Epithelial cell of esophagus (primary cell): ENCODE measurements around the gene CCR5AS.

Experiments
- DNase-seq: peaks from one replicate; pipeline ENCODE4 v3.0.0; 2010; ENCODE audit warnings: low read depth
- H3K4me3 ChIP-seq: 2 replicates; pipeline ENCODE4 v1.5.1; 2011; ENCODE audit warnings: mild to moderate bottlenecking, low read length, control low read depth
- TF ChIP-seq, protein P1 (sequence below): IDR thresholded peaks from 2 replicates; pipeline ENCODE4 v1.5.1; 2011; ENCODE audit warnings: low read depth, mild to moderate bottlenecking, low read length, control low read depth, inconsistent platforms; ENCODE audit not compliant: insufficient read depth; ENCODE audit errors: missing control alignments

CCR5AS gene

DNA sequence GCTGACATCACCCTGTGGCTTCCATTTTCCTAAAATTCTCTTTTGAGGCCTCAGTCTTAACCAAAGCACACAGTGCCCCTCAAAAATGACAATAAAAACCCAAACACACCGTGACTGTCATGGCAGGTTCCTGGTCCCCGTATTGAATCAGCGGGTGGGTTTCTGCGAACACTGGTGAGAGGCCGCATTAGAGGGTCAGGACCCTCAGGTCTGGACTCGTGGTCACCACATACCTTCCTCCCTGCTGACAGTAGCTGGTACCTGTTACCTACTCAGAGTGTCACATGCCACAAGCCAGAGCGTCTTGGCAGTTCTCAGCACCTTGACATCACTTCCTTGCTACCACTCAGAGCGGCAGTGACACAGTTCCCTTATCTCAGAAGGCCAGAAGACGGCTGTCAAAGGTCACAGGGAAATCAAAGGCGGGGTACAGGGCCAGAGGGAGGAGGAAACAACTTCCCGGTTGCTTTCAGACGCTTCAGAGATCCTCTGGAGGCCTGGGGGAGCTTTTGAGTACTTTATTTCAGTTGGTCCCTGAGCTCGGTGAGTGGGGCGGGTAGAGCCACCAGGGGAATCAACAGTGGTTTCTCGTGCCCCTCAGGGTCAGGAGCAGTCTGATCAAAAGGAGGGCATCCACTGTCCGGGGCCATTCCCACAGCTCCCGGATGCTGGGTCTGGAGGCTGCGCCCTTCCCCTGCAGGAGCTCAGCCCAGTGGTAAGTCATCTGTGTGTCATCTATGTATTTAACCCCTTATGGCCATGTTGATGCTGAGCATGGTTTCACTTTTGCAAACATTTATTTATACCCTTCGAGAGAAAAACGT lies at the start of gene CCR5AS, which contains the start of gene CCRL2:
TSS of gene CCR5AS (minus strand) at position 279 of the 824 bp plus-strand sequence.
TSS of gene CCRL2 (plus strand) at position 472 of the 824 bp plus-strand sequence. CDS start 821 bp downstream, outside the sequence.
- no peak within 1 kb of the TSS for H3K4me3 ChIP-seq
- TF ChIP-seq, protein P1, sequence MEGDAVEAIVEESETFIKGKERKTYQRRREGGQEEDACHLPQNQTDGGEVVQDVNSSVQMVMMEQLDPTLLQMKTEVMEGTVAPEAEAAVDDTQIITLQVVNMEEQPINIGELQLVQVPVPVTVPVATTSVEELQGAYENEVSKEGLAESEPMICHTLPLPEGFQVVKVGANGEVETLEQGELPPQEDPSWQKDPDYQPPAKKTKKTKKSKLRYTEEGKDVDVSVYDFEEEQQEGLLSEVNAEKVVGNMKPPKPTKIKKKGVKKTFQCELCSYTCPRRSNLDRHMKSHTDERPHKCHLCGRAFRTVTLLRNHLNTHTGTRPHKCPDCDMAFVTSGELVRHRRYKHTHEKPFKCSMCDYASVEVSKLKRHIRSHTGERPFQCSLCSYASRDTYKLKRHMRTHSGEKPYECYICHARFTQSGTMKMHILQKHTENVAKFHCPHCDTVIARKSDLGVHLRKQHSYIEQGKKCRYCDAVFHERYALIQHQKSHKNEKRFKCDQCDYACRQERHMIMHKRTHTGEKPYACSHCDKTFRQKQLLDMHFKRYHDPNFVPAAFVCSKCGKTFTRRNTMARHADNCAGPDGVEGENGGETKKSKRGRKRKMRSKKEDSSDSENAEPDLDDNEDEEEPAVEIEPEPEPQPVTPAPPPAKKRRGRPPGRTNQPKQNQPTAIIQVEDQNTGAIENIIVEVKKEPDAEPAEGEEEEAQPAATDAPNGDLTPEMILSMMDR: no peak
- peak; percentile 27 for DNase-seq

DNA sequence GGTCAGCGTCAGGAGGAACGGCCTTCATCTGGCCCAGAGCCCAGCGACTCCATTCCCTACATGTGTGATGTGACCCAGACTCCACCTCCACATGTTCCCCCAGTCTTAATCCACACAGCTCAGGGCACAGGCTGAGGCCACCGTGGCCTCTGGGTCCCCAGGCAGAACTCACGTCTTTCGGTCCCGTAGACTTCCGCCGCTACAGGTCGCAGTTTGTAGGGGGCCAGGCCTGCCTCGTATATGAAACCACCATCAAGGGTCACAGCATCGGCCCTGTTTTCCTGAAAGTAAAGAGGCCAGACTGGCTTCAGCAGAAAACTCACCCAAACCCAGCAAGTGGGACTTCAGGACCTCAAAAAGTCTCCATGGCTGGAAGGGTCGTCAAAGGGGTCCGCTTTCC lies 49.3 kb upstream of the CCR5AS start:
- H3K4me3 ChIP-seq: no peak overlapping the region
- DNase-seq: no peak
- TF ChIP-seq, protein P1: no peak

DNA sequence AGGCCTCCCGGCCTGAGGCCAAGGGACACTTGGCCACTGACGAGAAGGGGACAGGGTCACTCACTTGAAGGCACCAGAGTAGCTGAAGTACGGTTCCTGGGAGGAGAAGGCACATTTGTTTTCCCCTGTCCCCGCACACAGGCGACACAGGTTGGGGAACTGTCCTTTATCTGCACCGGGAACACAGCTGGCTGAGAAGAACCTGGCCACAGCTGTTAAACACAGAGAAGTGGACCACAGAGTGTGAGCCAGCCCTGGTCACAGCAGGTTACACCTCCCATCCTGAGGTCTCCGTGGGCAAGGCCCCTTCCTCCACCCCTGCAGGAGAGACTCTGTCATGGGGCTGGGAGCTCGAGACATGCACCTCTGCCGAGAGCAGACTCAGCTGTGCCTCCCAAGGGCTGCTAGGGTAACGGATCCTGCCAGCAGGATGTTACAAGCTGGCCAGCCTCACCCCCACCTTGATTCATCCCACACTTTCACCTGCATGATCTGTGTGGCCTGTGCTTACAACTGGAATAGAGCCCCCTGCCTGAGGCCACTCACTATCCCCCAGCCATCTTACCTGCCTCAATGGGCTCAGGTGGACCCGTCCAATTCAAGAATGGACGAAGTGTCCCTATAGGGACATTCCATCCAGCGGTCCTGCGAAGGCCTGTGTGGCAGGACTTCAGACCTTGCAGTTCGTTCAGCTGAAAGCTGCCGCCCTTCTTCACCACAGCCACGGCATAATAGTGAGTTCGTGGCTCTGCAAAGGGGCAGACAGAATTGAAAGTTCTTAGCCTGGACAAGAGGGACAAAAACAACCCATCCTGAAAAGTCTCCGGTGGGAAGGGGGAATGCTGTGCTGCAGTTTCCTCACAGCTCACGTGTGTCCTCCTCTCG lies 48.6 kb upstream of the CCR5AS start:
- no peak overlapping the region for H3K4me3 ChIP-seq
- TF ChIP-seq, protein P1: no peak
- no peak for DNase-seq

DNA sequence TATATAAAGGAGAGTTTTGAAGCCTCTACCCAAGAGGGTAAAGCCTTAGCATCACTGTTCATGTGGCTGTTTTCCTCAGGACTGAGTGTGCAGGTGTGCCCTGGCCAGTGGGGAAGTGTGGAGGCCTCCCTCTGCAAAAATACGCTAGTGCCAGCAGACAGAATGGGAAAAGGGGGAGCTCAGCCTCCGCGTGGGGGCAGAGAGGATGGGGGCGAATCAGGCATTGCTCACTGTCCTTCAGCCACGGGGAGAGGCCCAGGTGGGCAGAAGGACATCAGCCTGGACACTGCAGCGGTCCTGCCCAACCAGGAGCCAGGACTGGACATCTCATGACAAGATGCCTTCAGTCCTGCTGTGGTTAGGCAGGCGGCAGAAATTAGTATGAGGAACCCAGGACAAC lies 47.7 kb upstream of the CCR5AS start:
- no peak overlapping the region for H3K4me3 ChIP-seq
- TF ChIP-seq, protein P1: no peak
- DNase-seq: no peak

DNA sequence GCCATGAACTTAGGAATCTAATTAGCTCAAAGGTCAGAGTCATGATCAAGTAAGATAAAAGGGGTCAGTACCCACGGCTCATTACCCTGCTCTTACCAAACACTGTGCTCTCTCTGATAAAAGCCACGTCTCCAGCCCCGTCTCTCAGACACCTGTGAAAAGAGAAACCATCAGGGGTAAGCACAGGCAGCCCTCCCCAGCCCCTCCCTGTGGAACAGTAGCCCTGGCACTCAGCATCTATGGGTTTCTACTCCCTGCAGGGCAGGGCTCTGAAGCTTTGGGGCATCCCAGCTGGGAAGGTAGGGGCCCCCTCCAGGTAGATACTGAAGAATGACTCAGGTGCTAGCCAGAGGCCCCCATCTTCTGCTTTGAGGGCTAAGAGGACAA lies 47.3 kb upstream of the CCR5AS start:
- no peak overlapping the region for H3K4me3 ChIP-seq
- TF ChIP-seq, protein P1: no peak
- DNase-seq: no peak

DNA sequence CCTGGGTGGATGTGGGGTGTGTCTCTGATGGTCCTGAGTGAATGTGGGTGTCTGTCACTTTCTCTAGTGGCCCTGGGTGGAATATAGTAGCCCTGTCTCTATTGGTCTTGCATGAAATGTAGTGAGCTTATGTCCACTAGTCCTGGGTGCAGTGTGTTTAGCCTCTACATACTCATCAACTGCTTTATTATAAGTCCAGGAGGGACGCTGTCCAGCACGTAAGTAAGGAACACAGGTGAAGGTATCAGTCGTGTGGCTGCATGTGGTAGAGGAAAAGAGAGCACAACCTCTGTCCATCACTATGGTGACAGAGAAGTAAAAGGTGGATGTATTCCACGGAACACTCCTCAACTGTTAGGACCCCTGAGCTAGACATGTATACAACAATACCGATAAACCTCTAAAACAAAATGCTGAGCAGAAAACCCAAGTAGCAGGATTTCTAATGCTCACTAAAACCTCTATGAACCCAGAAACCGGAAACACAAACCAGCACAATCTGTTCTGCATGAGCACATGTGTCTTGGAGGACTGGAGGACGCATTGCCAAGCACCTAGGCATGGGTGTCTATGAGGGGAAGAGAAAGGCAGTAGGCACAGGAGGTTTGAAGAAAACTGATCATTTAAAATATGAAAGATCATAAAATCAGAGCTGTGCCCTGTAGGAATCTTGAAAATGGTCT lies 46.8 kb upstream of the CCR5AS start:
- no peak for DNase-seq
- TF ChIP-seq, protein P1: no peak
- H3K4me3 ChIP-seq: no peak overlapping the region
